ENCODE data around the gene NR1I2. TPM values are rescaled to one million over a fixed set of nuclear protein-coding genes. Genes with fewer than 3 reads are reported as not detected.

NR1I2 gene
- total RNA-seq, 1 donor from 2014 or later, result not detected

DNA sequence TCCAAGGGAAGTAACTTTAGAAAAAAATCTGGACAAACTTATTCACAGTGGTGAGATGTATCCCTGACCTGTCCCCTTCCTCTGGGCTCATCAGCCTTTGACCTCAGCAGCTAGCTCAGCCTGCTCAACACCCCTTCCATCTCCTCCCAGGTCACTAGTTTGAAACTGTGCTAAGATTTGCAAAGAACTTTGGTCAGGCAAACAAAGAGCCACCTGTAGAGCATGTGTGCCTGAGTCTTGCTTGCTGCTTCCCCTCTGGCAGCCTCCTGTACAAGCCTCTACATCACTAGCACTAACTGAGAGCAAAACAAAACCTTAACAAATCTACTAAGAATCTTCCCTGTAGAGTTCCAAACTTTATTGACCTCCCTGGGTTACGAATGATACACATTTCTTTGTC lies 43.9 kb downstream of the NR1I2 start:
- DNase-seq, result no peak

DNA sequence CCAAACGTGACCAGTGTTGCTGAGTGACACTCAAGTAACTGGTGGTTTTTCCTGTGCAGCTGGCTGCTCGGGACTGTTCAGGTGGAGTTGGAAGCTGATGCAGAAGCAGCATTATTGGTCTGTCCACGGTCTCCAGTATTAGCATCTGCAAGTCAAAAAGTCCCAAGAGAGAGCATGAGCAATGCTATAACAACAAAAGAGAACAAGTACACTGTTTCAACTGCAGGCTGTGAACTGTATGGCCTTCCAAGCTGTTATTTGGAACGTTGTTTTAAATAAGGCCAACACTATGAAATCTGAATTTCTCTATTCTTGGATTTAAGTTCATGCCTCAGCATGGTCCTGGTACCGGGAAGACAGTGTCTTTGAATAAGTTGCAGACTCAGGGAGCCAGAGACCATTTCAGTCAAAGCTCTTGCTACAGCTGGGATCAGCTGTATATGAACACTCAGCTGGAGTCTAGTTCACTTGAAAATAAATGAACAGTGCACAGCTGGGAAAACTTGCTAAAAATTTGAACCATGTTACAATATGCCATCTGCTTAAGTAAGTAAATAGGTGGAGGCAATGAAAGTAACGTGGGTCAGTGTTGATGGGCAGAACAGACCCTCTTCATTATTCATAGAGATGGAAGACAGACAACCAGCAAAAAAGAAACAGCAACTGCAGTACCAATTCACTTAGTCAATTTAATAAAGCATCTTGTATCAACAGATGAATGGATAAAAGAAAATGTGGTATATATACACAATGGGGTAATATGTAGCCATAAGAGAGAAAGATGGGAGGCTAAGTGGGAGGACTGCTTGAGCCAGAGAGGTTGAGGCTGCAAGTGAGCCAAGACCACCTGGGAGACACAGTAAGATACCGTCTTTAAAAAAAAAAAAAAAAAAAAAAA lies 45.1 kb downstream of the NR1I2 start:
- DNase-seq, result peak; percentile 27

DNA sequence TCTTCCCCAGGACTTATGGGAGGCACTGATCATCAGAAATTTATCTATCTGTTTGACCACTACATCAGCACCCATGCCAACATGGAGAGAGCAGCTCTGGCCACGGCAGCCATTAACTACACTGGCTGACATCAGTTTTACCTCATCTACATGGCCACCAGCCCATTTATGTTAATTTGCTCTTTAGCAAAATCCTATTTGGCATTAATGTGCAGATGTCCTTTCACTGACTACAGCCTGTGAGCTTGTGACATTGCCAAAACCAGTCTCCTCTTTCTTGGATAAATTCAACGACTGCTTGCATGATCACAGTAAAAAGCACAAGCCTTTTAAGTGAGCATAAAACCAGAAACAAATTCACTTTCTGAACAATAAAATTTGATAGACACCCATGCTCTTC lies 47.5 kb downstream of the NR1I2 start:
- DNase-seq, result no peak

DNA sequence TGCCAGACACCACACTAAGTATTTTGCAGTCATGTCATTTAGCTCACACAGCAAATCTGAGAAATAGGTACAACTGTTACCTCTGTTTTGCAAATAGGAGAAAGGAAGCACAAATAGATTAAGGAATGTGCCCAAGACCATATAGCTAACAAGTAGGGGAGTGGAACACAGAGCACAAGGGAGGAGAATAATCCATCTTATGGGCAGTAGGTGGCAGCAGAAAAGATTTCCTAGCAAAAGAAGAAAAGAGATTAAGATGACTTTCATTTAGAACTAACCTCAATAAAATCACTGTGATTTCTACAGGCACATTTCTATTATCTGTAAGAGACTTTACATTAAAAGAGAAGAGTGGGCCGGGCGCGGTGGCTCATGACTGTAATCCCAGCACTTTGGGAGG lies 49.1 kb downstream of the NR1I2 start:
- DNase-seq, result no peak

DNA sequence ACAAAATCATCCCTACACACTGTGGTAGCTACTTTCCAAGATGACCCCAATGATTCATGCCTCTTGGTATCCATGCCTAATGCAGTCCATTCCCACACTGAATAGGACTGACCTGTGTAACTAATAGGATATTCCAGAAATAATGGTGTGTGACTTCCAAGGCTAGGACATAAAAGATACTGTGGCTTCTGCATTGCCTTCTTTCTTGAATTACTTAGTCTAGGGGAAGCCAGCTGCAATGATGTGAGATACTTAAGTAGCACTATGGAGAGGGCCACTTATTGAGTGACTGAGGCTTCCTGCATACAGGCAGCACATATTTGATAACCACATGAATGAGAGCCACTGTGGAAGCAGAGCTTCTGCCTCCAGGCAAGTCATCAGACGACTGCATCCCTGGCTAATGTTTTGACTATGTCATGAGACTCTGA lies 50.1 kb downstream of the NR1I2 start:
- no peak for DNase-seq

DNA sequence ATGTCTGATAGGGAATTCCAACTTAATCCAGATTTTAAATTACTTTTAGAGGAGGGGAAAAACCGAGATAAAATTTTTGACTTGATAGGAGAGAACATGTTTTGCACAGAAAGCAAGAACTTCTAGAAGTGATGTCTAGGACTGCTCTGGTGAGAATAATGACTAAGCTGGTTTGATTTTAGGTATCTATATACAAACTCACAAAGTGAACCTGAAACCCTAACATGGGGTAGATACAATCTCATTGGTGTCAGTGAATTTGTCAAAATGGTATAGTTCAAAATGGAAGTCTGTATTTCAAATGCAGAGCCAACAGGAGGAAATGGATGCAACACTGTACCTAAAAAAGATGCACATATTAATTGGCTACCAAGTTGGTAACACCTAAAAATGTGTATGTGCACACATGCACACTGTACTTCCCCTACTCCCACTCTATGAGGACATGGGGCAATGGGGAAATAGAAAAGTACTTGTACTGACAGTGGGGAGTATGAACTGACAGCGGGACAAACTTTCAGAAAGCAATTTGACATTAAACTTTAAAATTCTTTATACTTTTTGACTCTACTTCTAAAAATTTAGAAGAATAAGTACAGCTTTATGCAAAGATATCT lies 53.0 kb downstream of the NR1I2 start:
- DNase-seq, result no peak

DNA sequence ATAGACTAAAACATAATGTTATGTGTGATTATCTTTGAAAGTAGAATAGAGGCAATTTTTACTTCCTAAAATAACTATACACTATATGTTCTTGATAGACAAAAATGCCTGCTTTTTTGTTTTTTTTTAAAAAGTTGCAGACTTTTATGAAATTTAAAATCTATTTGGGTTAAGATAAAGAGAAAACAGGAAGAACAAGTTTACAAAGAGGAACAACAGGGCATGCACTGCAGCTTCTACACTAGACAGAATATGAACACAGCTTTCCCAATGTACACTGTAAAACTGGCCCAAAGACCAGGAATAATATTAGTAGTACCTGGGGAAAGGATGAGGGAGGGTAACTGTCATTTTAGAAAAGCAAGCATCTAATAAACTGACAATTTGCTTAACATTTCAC lies 53.7 kb downstream of the NR1I2 start:
- no peak for DNase-seq

DNA sequence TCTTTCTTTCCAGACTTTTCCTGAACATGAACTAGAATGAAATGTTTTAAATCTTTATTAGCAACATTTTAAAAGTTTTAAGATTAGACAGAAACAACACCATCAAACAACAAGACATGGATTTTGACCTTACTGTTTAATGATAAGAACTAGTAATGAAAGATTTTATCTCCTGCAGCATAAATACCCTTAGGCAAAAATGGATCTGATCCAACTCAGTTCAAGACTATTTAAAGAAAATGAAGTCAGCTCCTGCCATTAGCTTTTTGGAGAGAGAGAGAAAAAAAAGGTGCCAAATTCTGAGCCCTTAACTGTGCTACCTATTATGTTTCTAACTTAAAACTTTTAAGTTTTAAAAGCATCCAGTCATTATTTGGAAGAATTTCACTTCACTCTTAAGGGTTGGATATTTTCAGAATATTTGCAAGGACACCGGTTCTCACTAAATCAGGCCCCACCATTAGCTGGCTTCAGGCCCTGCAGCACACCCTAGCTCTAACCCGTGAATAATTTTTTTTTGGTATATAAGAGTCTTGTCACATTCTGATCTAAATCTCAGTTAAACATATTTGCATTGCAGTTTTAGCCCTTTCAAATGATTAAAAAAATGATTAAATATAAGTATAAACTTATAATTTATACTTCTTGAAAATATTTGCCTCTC lies 60.0 kb downstream of the NR1I2 start:
- DNase-seq, result no peak

DNA sequence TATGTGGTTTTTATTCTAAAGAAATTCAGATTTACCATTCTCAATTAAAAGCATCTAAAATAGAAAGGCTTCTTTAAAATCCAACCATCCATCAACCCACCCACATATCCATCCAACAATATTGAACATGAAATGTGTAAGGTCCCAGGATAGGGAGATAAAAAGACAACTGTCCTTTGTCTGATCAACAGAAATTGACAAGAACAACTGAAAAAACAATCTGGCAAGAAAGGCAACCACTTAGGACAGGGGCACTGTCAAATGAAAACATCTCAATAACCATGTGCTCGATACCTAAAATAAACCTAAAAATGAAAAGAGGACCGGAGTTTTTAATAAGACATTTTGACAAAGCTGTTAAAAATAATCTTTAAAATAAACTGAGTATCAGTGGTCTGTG lies 67.2 kb downstream of the NR1I2 start:
- no peak for DNase-seq

DNA sequence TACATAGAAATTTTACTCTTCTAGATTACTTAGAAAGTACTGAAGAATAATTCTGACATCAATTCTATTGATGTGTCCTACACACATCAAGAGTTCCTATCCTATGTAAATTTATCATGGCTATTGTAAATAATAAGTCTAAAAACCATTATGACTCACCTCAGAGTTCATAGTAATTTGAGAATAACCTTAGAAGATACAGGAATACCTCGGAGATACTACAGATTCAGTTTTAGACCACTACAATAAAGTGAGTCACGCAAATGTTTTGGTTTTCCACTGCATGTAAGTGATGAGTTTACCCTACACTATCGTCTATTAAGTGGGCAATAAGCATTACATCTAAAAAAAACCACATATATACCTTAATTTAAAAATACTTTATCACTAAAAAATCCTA lies 74.8 kb downstream of the NR1I2 start:
- DNase-seq, result no peak

DNA sequence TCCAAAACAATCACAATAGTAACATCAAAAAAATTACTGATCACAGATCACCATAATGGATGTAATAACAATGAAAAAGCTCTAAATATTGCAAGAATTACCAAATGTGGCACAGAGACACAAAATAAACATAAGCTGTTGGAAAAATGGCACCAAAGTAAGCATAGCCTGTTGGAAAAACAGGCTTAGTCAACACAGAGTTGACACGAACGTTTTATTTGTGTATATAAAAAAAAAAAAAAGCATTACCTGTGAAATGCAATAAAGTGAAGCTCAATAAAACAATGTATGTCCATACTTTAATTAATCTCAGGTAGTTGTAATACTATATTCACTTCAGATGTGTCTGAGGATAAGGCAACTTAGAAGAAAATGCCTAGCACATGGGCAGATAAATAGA lies 77.1 kb downstream of the NR1I2 start:
- DNase-seq, result no peak

DNA sequence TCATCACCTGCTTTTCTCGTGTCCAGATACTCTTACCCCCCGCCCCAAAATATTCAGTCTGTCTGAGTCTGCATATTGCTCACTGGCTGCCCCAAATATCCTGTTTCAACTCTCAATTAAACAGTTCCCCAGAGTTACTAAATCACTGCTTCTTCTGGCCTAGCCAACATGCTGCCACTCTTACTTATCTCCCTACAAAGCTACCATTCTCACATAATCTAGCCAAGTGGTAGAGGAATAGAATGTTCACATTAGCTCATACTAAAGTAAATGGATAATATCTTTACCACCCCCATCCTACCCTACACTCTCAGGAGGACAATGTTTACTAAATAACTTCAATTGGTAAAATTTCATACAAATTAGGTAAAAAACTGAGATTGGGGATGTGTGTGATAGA lies 77.8 kb downstream of the NR1I2 start:
- DNase-seq, result no peak

DNA sequence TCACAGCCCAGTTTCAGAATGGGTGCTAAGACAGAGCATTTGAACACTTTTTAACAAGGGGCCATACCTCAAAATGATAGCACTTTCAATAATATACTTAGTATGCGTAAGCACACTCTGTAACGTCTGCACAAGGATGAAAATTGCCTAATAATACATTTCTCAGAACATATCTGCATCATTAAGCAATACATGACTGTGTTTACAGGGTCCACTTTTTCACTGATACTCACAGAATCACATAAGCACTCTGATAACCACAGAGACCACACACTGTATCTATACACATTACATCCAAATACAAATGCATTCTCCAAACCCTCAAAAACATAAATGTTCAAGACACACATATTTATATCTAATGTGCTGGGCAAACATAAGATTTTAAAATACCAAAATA lies 79.8 kb downstream of the NR1I2 start:
- DNase-seq, result no peak

DNA sequence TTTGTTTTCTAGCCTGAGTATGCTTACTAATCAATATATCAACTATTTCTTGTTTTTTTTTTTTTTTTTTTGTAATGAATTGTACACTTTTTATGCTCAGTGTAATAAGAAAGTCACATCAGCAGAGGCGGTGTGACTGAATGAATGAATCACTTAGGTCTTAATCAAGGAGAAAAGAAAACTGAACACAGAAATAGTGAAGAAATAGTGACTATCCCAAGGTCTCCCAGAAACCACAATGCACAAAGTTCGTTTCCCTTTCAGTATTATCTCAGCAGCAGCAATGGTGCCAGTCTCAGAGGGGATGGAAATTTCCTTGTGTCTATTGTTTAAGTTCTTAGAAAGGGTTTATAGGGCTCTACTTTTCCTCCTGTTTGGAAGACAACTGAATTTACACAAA lies 80.7 kb downstream of the NR1I2 start:
- no peak for DNase-seq

DNA sequence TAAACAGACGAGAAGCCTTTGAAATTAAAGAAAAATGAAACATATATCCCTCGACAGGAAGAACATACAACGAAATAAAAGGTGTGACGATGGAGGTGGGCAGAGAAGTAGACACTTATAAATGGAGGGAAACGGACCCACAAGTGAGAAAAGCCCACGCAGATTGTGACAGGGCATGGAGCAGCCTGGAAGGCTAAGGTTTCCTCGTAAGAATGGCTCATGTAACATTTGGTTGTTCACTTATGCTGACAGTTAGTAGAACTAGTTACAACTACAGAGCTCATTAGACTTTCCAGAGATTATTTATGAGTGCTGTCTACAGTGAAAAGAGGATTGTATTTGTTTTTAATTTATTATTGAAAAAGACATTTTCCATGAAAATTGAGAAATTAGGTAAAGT lies 82.6 kb downstream of the NR1I2 start:
- DNase-seq, result no peak

Other genes starting within 250 kb of the NR1I2 start
- not detected for gene CD80, start 222.5 kb upstream of the NR1I2 start, total RNA-seq
- 11.2 TPM for gene ADPRH, start 202.6 kb upstream of the NR1I2 start, total RNA-seq
- gene PLA1A, start 184.2 kb upstream of the NR1I2 start, total RNA-seq, result 0.31 TPM
- 38.7 TPM for gene POPDC2, start 121.5 kb upstream of the NR1I2 start, total RNA-seq
- gene COX17, start 104.7 kb upstream of the NR1I2 start, total RNA-seq, result 17.2 TPM
- gene CFAP91, start 79.1 kb upstream of the NR1I2 start, total RNA-seq, result 2.1 TPM

All from tongue (tissue), 2 donors.